ENCODE results near the gene TBC1D8.

TBC1D8 gene

GRCh38 chr2:100997509-100998234 lies 153.5 kb downstream of the TBC1D8 start:
- no peak for DNase-seq (ENCODE audit: low read depth)
- no peak for TF ChIP-seq CTCF (IDR thresholded peaks at IDR 0.05; ENCODE audit: low read depth, low read length, missing control alignments)
- no peak overlapping the region for H3K4me3 ChIP-seq (ENCODE audit: low read depth, low read length)

- TF ChIP-seq CTCF (IDR thresholded peaks at IDR 0.05; ENCODE audit: low read depth, low read length, missing control alignments), result no peak
- no peak overlapping the region for H3K4me3 ChIP-seq (ENCODE audit: low read depth, low read length)
Measured at GRCh38 chr2:100995309-100996075, 155.7 kb downstream of the TBC1D8 start.

GRCh38 chr2:100993294-100993693 lies 157.9 kb downstream of the TBC1D8 start:
- TF ChIP-seq CTCF (IDR thresholded peaks at IDR 0.05; ENCODE audit: low read depth, low read length, missing control alignments), result no peak
- no peak for DNase-seq (ENCODE audit: low read depth)
- H3K4me3 ChIP-seq (ENCODE audit: low read depth, low read length), result no peak overlapping the region

More at GRCh38 chr2:100995309-100996075, 155.7 kb downstream of the TBC1D8 start:
- no peak for DNase-seq (ENCODE audit: low read depth)

DNA sequence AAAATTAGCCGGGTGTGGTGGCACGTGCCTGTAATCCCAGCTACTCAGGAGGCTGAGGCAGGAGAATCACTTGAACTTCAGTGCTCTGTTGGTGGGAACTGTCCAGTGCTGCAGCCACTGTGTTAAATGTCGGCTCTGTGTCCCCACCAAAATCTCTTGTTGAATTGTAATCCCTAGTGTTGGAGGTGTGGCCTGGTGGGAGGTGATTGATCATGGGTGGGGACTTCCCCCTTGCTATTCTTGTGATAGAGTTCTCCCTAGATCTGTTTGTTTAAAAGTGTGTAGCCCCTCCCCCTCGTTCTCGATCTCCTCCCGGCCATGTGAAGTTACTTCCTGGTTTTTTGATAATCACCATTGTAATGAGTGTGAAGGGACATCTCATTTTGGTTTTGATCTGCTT lies 158.9 kb downstream of the TBC1D8 start:
- no peak for DNase-seq (ENCODE audit: low read depth)
- no peak overlapping the region for H3K4me3 ChIP-seq (ENCODE audit: low read depth, low read length)
- no peak for TF ChIP-seq CTCF (IDR thresholded peaks at IDR 0.05; ENCODE audit: low read depth, low read length, missing control alignments)

GRCh38 chr2:100991404-100991773 lies 159.8 kb downstream of the TBC1D8 start:
- no peak overlapping the region for H3K4me3 ChIP-seq (ENCODE audit: low read depth, low read length)
- TF ChIP-seq CTCF (IDR thresholded peaks at IDR 0.05; ENCODE audit: low read depth, low read length, missing control alignments), result no peak
- no peak for DNase-seq (ENCODE audit: low read depth)

- H3K4me3 ChIP-seq (ENCODE audit: low read depth, low read length), result no peak overlapping the region
- no peak for TF ChIP-seq CTCF (IDR thresholded peaks at IDR 0.05; ENCODE audit: low read depth, low read length, missing control alignments)
- no peak for DNase-seq (ENCODE audit: low read depth)
Measured at GRCh38 chr2:100990650-100991403, 160.4 kb downstream of the TBC1D8 start.
